NT2/D1 (cell line): ENCODE data around the gene IRGM.
"Not testable (repeated sequence)": the region's sequence is repeated elsewhere in the genome, so short reads cannot be mapped to it uniquely, and the experiment has no call there.

Experiments used
- DNase-seq: peaks from one replicate; pipeline ENCODE4 v3.0.0-alpha.2; 2011; ENCODE audit warnings: low read depth, low spot score
- H3K27me3 ChIP-seq: 2 replicates; pipeline ENCODE4 v1.6.0; 2011; ENCODE audit warnings: mild to moderate bottlenecking; ENCODE audit not compliant: insufficient read length, insufficient read depth
- H3K36me3 ChIP-seq: 2 replicates; pipeline ENCODE4 v1.6.1; 2011; ENCODE audit warnings: mild to moderate bottlenecking, low read length, mixed read lengths; ENCODE audit not compliant: insufficient read depth, insufficient read length
- H3K4me1 ChIP-seq: 2 replicates; pipeline ENCODE4 v1.5.1; 2011; ENCODE audit not compliant: insufficient read depth, insufficient read length
- H3K4me3 ChIP-seq: 2 replicates; pipeline ENCODE4 v1.5.1; 2011; ENCODE audit warnings: low read depth; ENCODE audit not compliant: insufficient read length
- H3K9ac ChIP-seq: 2 replicates; pipeline ENCODE4 v1.6.0; 2011; ENCODE audit warnings: low read depth; ENCODE audit not compliant: insufficient read length
- H3K9me3 ChIP-seq: 2 replicates; pipeline ENCODE4 v1.5.1; 2011; ENCODE audit warnings: mild to moderate bottlenecking, low read length; ENCODE audit not compliant: insufficient read depth
- SUZ12 ChIP-seq: IDR thresholded peaks from 2 replicates; pipeline ENCODE4 v1.6.1; 2011; ENCODE audit not compliant: insufficient read length, insufficient read depth; ENCODE audit errors: extremely low read depth
- YY1 ChIP-seq: IDR thresholded peaks from 2 replicates; pipeline ENCODE4 v1.6.1; 2011; ENCODE audit not compliant: insufficient read length, insufficient read depth
- ZNF274 ChIP-seq: IDR thresholded peaks from 2 replicates; pipeline ENCODE4 v1.6.1; 2011; ENCODE audit warnings: mild to moderate bottlenecking, low read depth, low read length

IRGM gene

GRCh38 chr5:150848271-150848670 lies 1.9 kb downstream of the IRGM start:
- no peaks in the 10 kb centered on the region for H3K27me3 ChIP-seq

GRCh38 chr5:150851039-150851438 lies 4.7 kb downstream of the IRGM start:
- TF ChIP-seq SUZ12 (no peak), ZNF274 (no peak), YY1 (no peak)
- no peak overlapping the region for H3K9ac ChIP-seq

More at GRCh38 chr5:150848271-150848670, 1.9 kb downstream of the IRGM start:
- no peak for TF ChIP-seq SUZ12
- no peak for DNase-seq
- Histone ChIP-seq H3K9me3 (no peaks in the 10 kb centered on the region; the same call in 1 of the 2 replicates), H3K4me1 (no peaks in the 10 kb centered on the region), H3K36me3 (no peaks in the 10 kb centered on the region), H3K9ac (no peak overlapping the region), H3K4me3 (no peak overlapping the region)

DNA sequence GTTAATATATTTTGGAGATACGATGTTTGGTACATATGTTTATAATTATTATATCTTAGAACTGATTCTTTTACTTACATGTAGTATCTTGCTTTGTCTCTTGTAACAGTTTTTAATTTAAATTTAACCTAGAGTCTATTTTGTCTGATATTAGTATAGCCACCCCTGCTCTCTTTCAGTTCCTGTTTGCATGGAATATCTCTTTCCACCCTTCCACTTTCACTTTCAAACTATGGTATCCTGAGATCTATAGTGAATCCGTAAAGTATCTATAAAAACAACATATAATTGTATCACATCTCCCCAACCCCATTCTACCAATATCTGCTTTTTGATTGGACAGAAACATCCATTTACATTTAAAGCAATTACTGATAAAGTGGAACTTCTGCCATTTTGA lies 7.2 kb downstream of the IRGM start:
- Histone ChIP-seq H3K9ac (no peak overlapping the region), H3K4me3 (no peak overlapping the region), H3K4me1 (no peaks in the 10 kb centered on the region), H3K27me3 (no peaks in the 10 kb centered on the region), H3K36me3 (no peaks in the 10 kb centered on the region), H3K9me3 (no peaks in the 10 kb centered on the region)
- TF ChIP-seq SUZ12 (no peak), ZNF274 (no peak), YY1 (no peak)
- no peak for DNase-seq

More at GRCh38 chr5:150851039-150851438, 4.7 kb downstream of the IRGM start:
- no peaks in the 10 kb centered on the region for H3K27me3 ChIP-seq
- DNase-seq: no peak
- no peaks in the 10 kb centered on the region for H3K9me3 ChIP-seq
- H3K36me3 ChIP-seq: no peaks in the 10 kb centered on the region
- H3K4me3 ChIP-seq: no peak overlapping the region
- H3K4me1 ChIP-seq: no peaks in the 10 kb centered on the region

- not testable (repeated sequence) for H3K36me3 ChIP-seq, DNase-seq, H3K27me3 ChIP-seq, H3K4me1 ChIP-seq, H3K9ac ChIP-seq, H3K4me3 ChIP-seq, H3K9me3 ChIP-seq
Observed at GRCh38 chr5:150856700-150857099, 10.4 kb downstream of the IRGM start.

GRCh38 chr5:150860246-150860821 lies 14.0 kb downstream of the IRGM start:
- no peak overlapping the region for H3K4me3 ChIP-seq
- no peak for DNase-seq
- H3K36me3 ChIP-seq: no peaks in the 10 kb centered on the region
- H3K27me3 ChIP-seq: no peaks in the 10 kb centered on the region
- TF ChIP-seq YY1 (no peak), SUZ12 (no peak), ZNF274 (no peak)
- H3K9ac ChIP-seq: no peak overlapping the region
- no peaks in the 10 kb centered on the region for H3K4me1 ChIP-seq
- H3K9me3 ChIP-seq: 0 out of 2 replicates have a peak, but pooled peaks cover 10% of the 10 kb centered on the region

- Histone ChIP-seq H3K9ac (no peak overlapping the region), H3K4me1 (no peaks in the 10 kb centered on the region), H3K27me3 (no peaks in the 10 kb centered on the region), H3K9me3 (0 out of 2 replicates have a peak, but pooled peaks cover 10% of the 10 kb centered on the region), H3K4me3 (no peak overlapping the region), H3K36me3 (no peaks in the 10 kb centered on the region)
- no peak for TF ChIP-seq ZNF274
- TF ChIP-seq YY1: no peak
- no peak for TF ChIP-seq SUZ12
- DNase-seq: no peak
Observed at GRCh38 chr5:150862070-150862469, 15.7 kb downstream of the IRGM start.

DNA sequence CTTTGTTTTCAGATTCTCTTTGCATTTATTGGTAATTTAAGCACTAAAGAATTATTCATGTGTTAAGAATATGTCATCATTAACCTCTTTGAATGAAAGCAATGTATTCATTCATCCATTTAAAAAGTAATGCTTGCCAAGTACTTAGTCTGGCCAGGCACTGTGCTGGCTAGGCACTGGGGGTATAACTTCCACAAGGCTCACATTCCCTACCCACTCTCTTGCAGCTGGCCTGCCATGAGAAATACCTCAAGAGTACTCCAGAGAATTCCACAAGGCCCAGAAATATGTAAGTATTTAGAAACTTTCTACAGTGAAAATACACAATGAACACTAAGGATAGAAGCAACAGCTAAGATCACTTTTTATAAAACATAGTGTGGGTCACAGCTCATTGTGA lies 33.0 kb downstream of the IRGM start:
- TF ChIP-seq ZNF274 (no peak), SUZ12 (no peak), YY1 (no peak)

More for the DNA sequence above, 33.0 kb downstream of the IRGM start:
- H3K36me3 ChIP-seq: no peaks in the 10 kb centered on the region
- H3K4me1 ChIP-seq: no peaks in the 10 kb centered on the region
- no peak overlapping the region for H3K4me3 ChIP-seq
- peaks cover 12% of the 10 kb centered on the region; the same call in 1 of the 2 replicates for H3K9me3 ChIP-seq
- no peaks in the 10 kb centered on the region for H3K27me3 ChIP-seq
- no peak for DNase-seq
- H3K9ac ChIP-seq: no peak overlapping the region
